GM23248 (cell line): ENCODE data around the gene WRNIP1. TPM values are rescaled to one million over a fixed set of nuclear protein-coding genes. Genes with fewer than 3 reads are reported as not detected.
A peak's percentile ranks its signal among the peaks of the same experiment; 100 is the strongest.

Experiments used
- DNase-seq: peaks from one replicate; pipeline ENCODE4 v3.0.0-alpha.2; 2015
- H2AFZ ChIP-seq: fragments of 200-600 bp; sonication (generic); 2 replicates; pipeline ENCODE4 v1.6.1; 2016; ENCODE audit warnings: antibody characterized with exemption
- H3F3A ChIP-seq: fragments of 200-600 bp; sonication (generic); 2 replicates; pipeline ENCODE4 v1.6.1; 2016; ENCODE audit warnings: mild to moderate bottlenecking, antibody characterized with exemption, mixed run types; ENCODE audit not compliant: insufficient read depth
- H3K27ac ChIP-seq: fragments of 200-600 bp; sonication (generic); 2 replicates; pipeline ENCODE4 v1.5.1; 2016; ENCODE audit warnings: mild to moderate bottlenecking
- H3K27me3 ChIP-seq: fragments of 200-600 bp; sonication (generic); replicated peaks from 2 replicates; pipeline ENCODE4 v1.6.1; 2016; ENCODE audit warnings: mild to moderate bottlenecking; ENCODE audit not compliant: insufficient read depth
- H3K36me3 ChIP-seq: fragments of 200-600 bp; sonication (generic); 2 replicates; pipeline ENCODE4 v1.6.1; 2016; ENCODE audit warnings: low read depth, mild to moderate bottlenecking
- H3K4me1 ChIP-seq: fragments of 200-600 bp; sonication (generic); 2 replicates; pipeline ENCODE4 v1.6.1; 2016; ENCODE audit warnings: mild to moderate bottlenecking; ENCODE audit not compliant: insufficient read depth
- H3K4me2 ChIP-seq: fragments of 200-600 bp; sonication (generic); one replicate; pipeline ENCODE4 v1.6.1; 2016; ENCODE audit warnings: mild to moderate bottlenecking; ENCODE audit not compliant: unreplicated experiment
- H3K4me3 ChIP-seq: fragments of 200-600 bp; sonication (generic); 2 replicates; pipeline ENCODE4 v1.5.1; 2016; ENCODE audit warnings: mild to moderate bottlenecking
- H3K79me2 ChIP-seq: fragments of 200-600 bp; sonication (generic); 2 replicates; pipeline ENCODE4 v1.6.1; 2016; ENCODE audit warnings: mild to moderate bottlenecking; ENCODE audit not compliant: insufficient read depth
- H3K9ac ChIP-seq: fragments of 200-600 bp; sonication (generic); 2 replicates; pipeline ENCODE4 v1.6.1; 2016; ENCODE audit warnings: mild to moderate bottlenecking
- H3K9me2 ChIP-seq: fragments of 200-600 bp; sonication (generic); 2 replicates; pipeline ENCODE4 v1.6.1; 2016; ENCODE audit warnings: mixed run types, mild to moderate bottlenecking, moderate library complexity; ENCODE audit not compliant: insufficient read depth
- H3K9me3 ChIP-seq: fragments of 200-600 bp; sonication (generic); one replicate; pipeline ENCODE4 v1.6.1; 2017; ENCODE audit warnings: low read depth
- H4K20me1 ChIP-seq: fragments of 200-600 bp; sonication (generic); 2 replicates; pipeline ENCODE4 v1.6.0; 2016; ENCODE audit not compliant: insufficient read depth
- EZH2 ChIP-seq: fragments of 200-600 bp; sonication (generic); IDR thresholded peaks from 2 replicates; pipeline ENCODE4 v1.6.1; 2018; ENCODE audit warnings: antibody characterized with exemption, mild to moderate bottlenecking; ENCODE audit not compliant: insufficient read depth, poor library complexity, severe bottlenecking
- EZH2phosphoT487 ChIP-seq: fragments of 200-600 bp; sonication (generic); IDR thresholded peaks from 2 replicates; pipeline ENCODE4 v1.6.1; 2018; ENCODE audit warnings: antibody characterized with exemption, moderate library complexity, mild to moderate bottlenecking, low read depth; ENCODE audit not compliant: insufficient read depth
- WGBS, 2 experiments: methylation state at CpG; one replicate each; pipeline ENCODE4 v1.1.6; 2015 to 2017; ENCODE audit warnings: low lambda C conversion rate in 2 of 2, low coverage in 1 of 2; ENCODE audit errors: missing lambda C conversion rate in 2 of 2; 5-methylcytosine and 5-hydroxymethylcytosine counted together
- in situ Hi-C: fragments of 300-500 bp; cut with MboI; formaldehyde crosslinking; loops from 2 replicates; pipeline ENCODE4 v1.15.0; 2020
- polyA plus RNA-seq: library from polyadenylated mRNA; unstranded; fragments of >200 nt; fragmentation: Nextera tagmentation; extraction: Ambion mirVana; gene quantifications from 2 replicates; pipeline ENCODE4 v1.2.1, GENCODE V29; 2016
- total RNA-seq: library from RNA; depleted of rRNA; stranded (reverse); fragments of >200 nt; shearing (Covaris generic); gene quantifications from 2 replicates; pipeline ENCODE4 v1.2.3, GENCODE V29; 2014

WRNIP1 gene
- total and polyA plus RNA-seq, 2 experiments from 2014 or later = 17.0 to 63.1 TPM

DNA sequence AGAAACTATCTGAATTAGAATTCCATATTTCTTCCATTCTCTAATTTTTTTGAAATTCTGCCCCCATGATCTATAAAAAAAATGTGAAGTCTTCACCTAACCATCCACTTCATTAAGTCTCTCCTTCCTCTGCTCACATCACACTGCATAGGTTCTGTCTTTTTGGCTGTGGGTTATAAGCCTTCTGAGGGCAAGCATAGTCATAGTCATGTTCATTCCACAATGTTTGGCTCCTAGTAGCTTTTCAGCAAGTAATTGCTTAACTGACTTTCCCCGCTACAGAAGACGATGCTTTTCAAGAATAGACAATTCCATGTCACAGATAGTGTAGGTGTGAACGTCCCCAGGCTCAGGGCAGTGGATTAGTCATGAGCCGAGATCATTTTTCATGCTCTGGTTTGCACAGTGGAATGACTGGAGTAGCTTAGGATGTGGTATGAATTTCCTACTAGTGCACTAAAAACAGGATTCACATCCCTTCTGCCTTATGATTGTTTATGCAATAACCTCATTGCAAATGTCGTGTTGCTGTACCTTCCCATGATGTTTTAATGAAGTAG, 29.1 kb downstream of the WRNIP1 start:
- Histone ChIP-seq H3K9me3 (no peaks in the 10 kb centered on the region), H3K27ac (no peak overlapping the region), H3K9ac (no peak overlapping the region), H3K36me3 (no peaks in the 10 kb centered on the region), H3K27me3 (no peaks in the 10 kb centered on the region), H3K4me3 (no peak overlapping the region), H3K79me2 (peaks cover 12% of the 10 kb centered on the region), H3K4me2 (no peak overlapping the region), H4K20me1 (no peaks in the 10 kb centered on the region), H3K9me2 (no peaks in the 10 kb centered on the region), H3F3A (peaks cover 27% of the 10 kb centered on the region), H2AFZ (no peak overlapping the region), H3K4me1 (peaks cover 26% of the 10 kb centered on the region)
- in situ Hi-C loops = no loop called here
- WGBS, 2 experiments = 75 to 77% methylated on average over 5 of the region's 5 CpGs
- no peak for TF ChIP-seq EZH2phosphoT487
- TF ChIP-seq EZH2 = no peak
- peak; percentile 37 for DNase-seq

DNA sequence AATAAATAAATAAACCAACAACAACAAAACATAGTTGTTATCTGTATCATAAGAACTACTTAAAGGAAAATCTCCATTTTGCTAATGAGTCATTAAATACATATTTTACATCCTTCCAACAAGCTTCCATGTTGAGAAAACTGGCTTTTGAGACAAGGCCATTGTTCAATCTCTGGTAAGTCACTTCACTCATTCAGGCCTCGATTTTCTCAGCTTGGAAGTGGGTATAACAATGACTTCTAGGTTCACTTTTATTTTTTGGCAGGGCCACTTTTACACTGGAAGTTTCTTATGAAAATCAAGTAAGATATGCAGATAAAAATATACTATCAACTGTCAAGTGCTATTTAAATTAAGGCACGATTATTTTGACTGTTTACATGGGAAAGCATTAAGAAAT, 30.0 kb downstream of the WRNIP1 start:
- in situ Hi-C loops = no loop called here
- 94 to 96% methylated on average over 2 of the region's 2 CpGs for WGBS, 2 experiments

DNA sequence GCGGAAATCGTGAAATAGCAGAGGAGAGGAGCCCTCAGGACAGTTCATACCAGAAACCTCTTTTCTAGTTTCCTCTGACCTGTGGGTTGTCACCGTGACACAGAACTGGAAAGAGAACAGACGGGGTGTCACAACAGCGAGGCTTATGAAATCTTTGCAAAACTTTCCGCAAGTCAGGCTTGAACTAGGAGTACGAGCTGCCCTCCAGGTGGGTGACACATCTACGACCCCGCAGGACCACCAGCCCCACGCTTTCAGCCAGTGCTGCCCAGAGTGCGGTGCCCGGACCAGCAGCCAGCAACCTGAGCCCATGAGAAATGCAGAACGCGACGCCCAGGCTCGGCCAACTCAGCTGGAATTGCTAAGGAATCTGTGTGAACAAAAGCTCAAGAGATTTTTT, 30.8 kb downstream of the WRNIP1 start:
- H3F3A ChIP-seq = peaks cover 13% of the 10 kb centered on the region; the same call in 1 of the 2 replicates
- H2AFZ ChIP-seq = no peak overlapping the region
- no peak overlapping the region for H3K9ac ChIP-seq
- H4K20me1 ChIP-seq = no peaks in the 10 kb centered on the region
- H3K79me2 ChIP-seq = peaks cover 12% of the 10 kb centered on the region
- no peak overlapping the region for H3K27ac ChIP-seq
- H3K9me2 ChIP-seq = no peaks in the 10 kb centered on the region
- no peaks in the 10 kb centered on the region for H3K27me3 ChIP-seq
- H3K4me3 ChIP-seq = no peak overlapping the region
- H3K4me2 ChIP-seq = no peak overlapping the region
- DNase-seq = no peak
- WGBS, 2 experiments = 90 to 94% methylated on average over 16 of the region's 16 CpGs
- no peaks in the 10 kb centered on the region for H3K36me3 ChIP-seq
- TF ChIP-seq EZH2 = no peak
- TF ChIP-seq EZH2phosphoT487 = no peak
- H3K9me3 ChIP-seq = no peaks in the 10 kb centered on the region
- H3K4me1 ChIP-seq = peaks cover 11% of the 10 kb centered on the region
- in situ Hi-C loops = no loop called here

More for the DNA sequence above, 30.0 kb downstream of the WRNIP1 start:
- Histone ChIP-seq H3K36me3 (no peaks in the 10 kb centered on the region), H3K4me1 (peaks cover 19% of the 10 kb centered on the region), H3K27me3 (no peaks in the 10 kb centered on the region), H2AFZ (no peak overlapping the region), H4K20me1 (no peaks in the 10 kb centered on the region), H3K79me2 (peaks cover 12% of the 10 kb centered on the region), H3K27ac (no peak overlapping the region), H3K9ac (no peak overlapping the region), H3K4me2 (no peak overlapping the region), H3K9me2 (no peaks in the 10 kb centered on the region), H3F3A (peaks cover 20% of the 10 kb centered on the region), H3K4me3 (no peak overlapping the region), H3K9me3 (no peaks in the 10 kb centered on the region)
- TF ChIP-seq EZH2 (no peak), EZH2phosphoT487 (no peak)
- DNase-seq = no peak

DNA sequence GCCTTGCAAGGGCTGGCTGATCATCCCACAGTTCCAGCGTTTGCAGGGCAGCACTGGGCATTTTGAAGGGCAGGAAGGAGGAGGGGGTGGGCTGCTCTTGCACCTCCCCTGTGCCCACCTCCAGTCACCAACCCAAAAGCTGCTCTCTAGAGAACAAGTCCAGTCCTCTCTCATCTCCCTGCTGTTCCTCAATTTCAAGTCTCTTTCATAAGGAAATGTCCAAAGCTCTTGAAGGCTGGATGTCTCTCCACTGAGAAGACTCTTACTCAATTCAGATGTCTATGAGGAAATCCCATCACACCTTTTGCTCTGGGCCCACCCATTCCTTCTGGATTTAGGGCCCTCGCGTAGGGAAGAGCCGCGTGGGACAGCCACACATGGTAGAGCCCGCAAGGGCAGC, 31.7 kb downstream of the WRNIP1 start:
- in situ Hi-C loops = no loop called here

More for the DNA sequence above, 31.7 kb downstream of the WRNIP1 start:
- peaks cover 12% of the 10 kb centered on the region for H3K79me2 ChIP-seq
- 0 out of 2 replicates have a peak, but pooled peaks cover 6% of the 10 kb centered on the region for H3F3A ChIP-seq
- DNase-seq = no peak
- H3K9me3 ChIP-seq = no peaks in the 10 kb centered on the region
- H3K9ac ChIP-seq = no peak overlapping the region
- no peaks in the 10 kb centered on the region for H3K9me2 ChIP-seq
- no peak overlapping the region for H3K27ac ChIP-seq
- H3K36me3 ChIP-seq = no peaks in the 10 kb centered on the region
- H3K4me2 ChIP-seq = no peak overlapping the region
- no peak for TF ChIP-seq EZH2
- no peak for TF ChIP-seq EZH2phosphoT487
- H3K4me1 ChIP-seq = peaks cover 4% of the 10 kb centered on the region
- WGBS, 2 experiments = 81 to 83% methylated on average over 6 of the region's 6 CpGs
- no peak overlapping the region for H3K4me3 ChIP-seq
- H3K27me3 ChIP-seq = no peaks in the 10 kb centered on the region
- H4K20me1 ChIP-seq = no peaks in the 10 kb centered on the region
- H2AFZ ChIP-seq = no peak overlapping the region
